ENCODE data around the gene SRCAP. TPM values are rescaled to one million over a fixed set of nuclear protein-coding genes. Genes with fewer than 3 reads are reported as not detected.

The SRCAP gene
- total and polyA plus RNA-seq, 2 experiments from 2014 or later: 15.3 to 33.6 TPM

GRCh38 chr16:30721167-30721566 lies 22.2 kb downstream of the SRCAP start:
- TF ChIP-seq CTCF (IDR thresholded peaks at IDR 0.05; ENCODE audit: poor library complexity) (no peak), EZH2phosphoT487 (IDR thresholded peaks at IDR 0.05; ENCODE audit: low read depth, severe bottlenecking, unreplicated experiment) (no peak), EZH2 (IDR thresholded peaks at IDR 0.05; ENCODE audit: borderline replicate concordance) (no peak)
- no peaks in the 10 kb centered on the region for H3K4me1 ChIP-seq (ENCODE audit: insufficient read depth)
- H4K20me1 ChIP-seq (ENCODE audit: insufficient read depth, poor library complexity, severe bottlenecking): peaks cover 22% of the 10 kb centered on the region
- H3K4me2 ChIP-seq: no peak overlapping the region
- DNase-seq (ENCODE audit: low spot score): no peak
- no peak overlapping the region for H3K27ac ChIP-seq
- no peak overlapping the region for H2AFZ ChIP-seq
- over 99% methylated on average over 8 of the region's 8 CpGs for whole genome bisulfite sequencing (ENCODE audit: low lambda C conversion rate, missing lambda C conversion rate)
- no peaks in the 10 kb centered on the region for H3K9me2 ChIP-seq (replicated peaks; ENCODE audit: insufficient read depth)
- peaks cover 4% of the 10 kb centered on the region for H3K36me3 ChIP-seq (replicated peaks; ENCODE audit: insufficient read depth, low read depth)
- no peak overlapping the region for H3K4me3 ChIP-seq
- H3K9me3 ChIP-seq (ENCODE audit: low read depth): no peaks in the 10 kb centered on the region
- peaks cover 41% of the 10 kb centered on the region for H3K79me2 ChIP-seq
- no peaks in the 10 kb centered on the region for H3K27me3 ChIP-seq

- DNase-seq (ENCODE audit: low spot score): no peak
- TF ChIP-seq EZH2 (IDR thresholded peaks at IDR 0.05; ENCODE audit: borderline replicate concordance): no peak
- Histone ChIP-seq H3K27me3 (no peaks in the 10 kb centered on the region), H3K9me3 (ENCODE audit: low read depth) (no peaks in the 10 kb centered on the region), H4K20me1 (ENCODE audit: insufficient read depth, poor library complexity, severe bottlenecking) (peaks cover 22% of the 10 kb centered on the region), H3K36me3 (replicated peaks; ENCODE audit: insufficient read depth, low read depth) (peaks cover 4% of the 10 kb centered on the region), H3K9me2 (replicated peaks; ENCODE audit: insufficient read depth) (no peaks in the 10 kb centered on the region), H2AFZ (no peak overlapping the region), H3K4me1 (ENCODE audit: insufficient read depth) (no peaks in the 10 kb centered on the region), H3K4me2 (no peak overlapping the region), H3K4me3 (no peak overlapping the region), H3K27ac (no peak overlapping the region), H3K79me2 (peaks cover 42% of the 10 kb centered on the region)
- 89% methylated on average over 1 of the region's 1 CpG for WGBS (ENCODE audit: low lambda C conversion rate, missing lambda C conversion rate)
Observed at GRCh38 chr16:30721606-30722005, 22.6 kb downstream of the SRCAP start.

GRCh38 chr16:30722443-30722842 lies 23.5 kb downstream of the SRCAP start:
- peaks cover 14% of the 10 kb centered on the region for H4K20me1 ChIP-seq (ENCODE audit: insufficient read depth, poor library complexity, severe bottlenecking)
- H3K27ac ChIP-seq: no peak overlapping the region
- H3K27me3 ChIP-seq: no peaks in the 10 kb centered on the region
- no peaks in the 10 kb centered on the region for H3K9me2 ChIP-seq (replicated peaks; ENCODE audit: insufficient read depth)
- peaks cover 39% of the 10 kb centered on the region for H3K79me2 ChIP-seq
- H3K4me1 ChIP-seq (ENCODE audit: insufficient read depth): no peaks in the 10 kb centered on the region
- whole genome bisulfite sequencing (ENCODE audit: low lambda C conversion rate, missing lambda C conversion rate): 94% methylated on average over 3 of the region's 6 CpGs
- H3K4me3 ChIP-seq: no peak overlapping the region
- DNase-seq (ENCODE audit: low spot score): no peak
- H3K4me2 ChIP-seq: no peak overlapping the region
- no peak overlapping the region for H2AFZ ChIP-seq
- TF ChIP-seq EZH2 (IDR thresholded peaks at IDR 0.05; ENCODE audit: borderline replicate concordance) (no peak), EZH2phosphoT487 (IDR thresholded peaks at IDR 0.05; ENCODE audit: low read depth, severe bottlenecking, unreplicated experiment) (no peak), CTCF (IDR thresholded peaks at IDR 0.05; ENCODE audit: poor library complexity) (no peak)
- H3K9me3 ChIP-seq (ENCODE audit: low read depth): no peaks in the 10 kb centered on the region
- H3K36me3 ChIP-seq (replicated peaks; ENCODE audit: insufficient read depth, low read depth): peaks cover 4% of the 10 kb centered on the region

GRCh38 chr16:30722916-30723315 lies 23.9 kb downstream of the SRCAP start:
- Histone ChIP-seq H3K79me2 (peaks cover 39% of the 10 kb centered on the region), H3K4me1 (ENCODE audit: insufficient read depth) (no peaks in the 10 kb centered on the region), H3K27me3 (no peaks in the 10 kb centered on the region), H3K27ac (no peak overlapping the region), H4K20me1 (ENCODE audit: insufficient read depth, poor library complexity, severe bottlenecking) (peaks cover 14% of the 10 kb centered on the region), H3K4me2 (no peak overlapping the region), H3K9me2 (replicated peaks; ENCODE audit: insufficient read depth) (no peaks in the 10 kb centered on the region), H2AFZ (no peak overlapping the region), H3K9me3 (ENCODE audit: low read depth) (no peaks in the 10 kb centered on the region), H3K4me3 (no peak overlapping the region), H3K36me3 (replicated peaks; ENCODE audit: insufficient read depth, low read depth) (peaks cover 4% of the 10 kb centered on the region)
- DNase-seq (ENCODE audit: low spot score): no peak
- 96% methylated on average over 10 of the region's 10 CpGs for WGBS (ENCODE audit: low lambda C conversion rate, missing lambda C conversion rate)
- no peak for TF ChIP-seq CTCF (IDR thresholded peaks at IDR 0.05; ENCODE audit: poor library complexity)
- TF ChIP-seq EZH2 (IDR thresholded peaks at IDR 0.05; ENCODE audit: borderline replicate concordance): no peak
- no peak for TF ChIP-seq EZH2phosphoT487 (IDR thresholded peaks at IDR 0.05; ENCODE audit: low read depth, severe bottlenecking, unreplicated experiment)

All from hepatocyte (in vitro differentiated cells).